CD14-positive monocyte (primary cell): ENCODE data around the gene CYP19A1. TPM values are rescaled to one million over a fixed set of nuclear protein-coding genes. Genes with fewer than 3 reads are reported as not detected.
A peak's percentile ranks its signal among the peaks of the same experiment; 100 is the strongest.

ENCODE experiments used
- DNase-seq, 3 donors: peaks; one replicate each; pipeline ENCODE4 v3.0.0-alpha.2; 2011 to 2022
- H2AFZ ChIP-seq: 2 replicates; pipeline ENCODE4 v1.6.0; 2012; ENCODE audit warnings: mild to moderate bottlenecking, low read depth, low read length, inconsistent platforms; ENCODE audit not compliant: insufficient read depth, poor library complexity, severe bottlenecking
- H3K27ac ChIP-seq, 2 donors: 1 replicate in 1 of 2; 2 replicates in 1 of 2; pipeline ENCODE4 v1.5.1; 2012 to 2013; ENCODE audit warnings: low read length in 2 of 2, control low read depth in 1 of 2, inconsistent platforms in 1 of 2, low read depth in 1 of 2, mild to moderate bottlenecking in 1 of 2
- H3K27me3 ChIP-seq, 2 donors: one replicate each; pipeline versions ENCODE4 v1.6.0 to v1.6.1; 2011 to 2013; ENCODE audit warnings: low read length in 2 of 2; ENCODE audit not compliant: control insufficient read depth in 2 of 2, insufficient read depth in 2 of 2
- H3K36me3 ChIP-seq, 2 donors: replicated peaks in 1 of 2; 1 replicate in 1 of 2; 2 replicates in 1 of 2; pipeline versions ENCODE4 v1.5.1 to v1.6.1; 2012 to 2013; ENCODE audit warnings: low read length in 2 of 2, control low read depth in 1 of 2, inconsistent platforms in 1 of 2, mild to moderate bottlenecking in 1 of 2; ENCODE audit not compliant: insufficient read depth in 2 of 2, control insufficient read depth in 1 of 2
- H3K4me1 ChIP-seq, 2 donors: 1 replicate in 1 of 2; 2 replicates in 1 of 2; pipeline versions ENCODE4 v1.5.1 to v1.6.1; 2012 to 2013; ENCODE audit warnings: low read length in 2 of 2, control low read depth in 1 of 2, inconsistent platforms in 1 of 2, mild to moderate bottlenecking in 1 of 2, moderate library complexity in 1 of 2; ENCODE audit not compliant: insufficient read depth in 2 of 2, control insufficient read depth in 1 of 2
- H3K4me2 ChIP-seq: replicated peaks from 2 replicates; pipeline ENCODE3; 2012; ENCODE audit warnings: low read length, moderate library complexity, mild to moderate bottlenecking; ENCODE audit not compliant: poor library complexity, severe bottlenecking; ENCODE audit errors: extremely low read depth
- H3K4me3 ChIP-seq, 3 experiments: fragments of 200-600 bp in 1 of 3; sonication (generic) in 1 of 3; replicated peaks in 1 of 3; 1 replicate in 2 of 3; 2 replicates in 1 of 3; pipeline ENCODE4 v1.5.1; 2011 to 2013; ENCODE audit warnings: low read length in 3 of 3, mild to moderate bottlenecking in 3 of 3, control low read depth in 2 of 3, low read depth in 2 of 3, inconsistent platforms in 1 of 3, moderate library complexity in 1 of 3
- H3K79me2 ChIP-seq: 2 replicates; pipeline ENCODE4 v1.6.0; 2012; ENCODE audit warnings: mild to moderate bottlenecking, control low read depth, inconsistent platforms, low read length, moderate library complexity; ENCODE audit not compliant: insufficient read depth
- H3K9ac ChIP-seq: 2 replicates; pipeline ENCODE4 v1.6.0; 2017; ENCODE audit warnings: low read length, mild to moderate bottlenecking; ENCODE audit not compliant: insufficient read depth, poor library complexity, severe bottlenecking
- H3K9me3 ChIP-seq, 2 donors: replicated peaks in 1 of 2; 1 replicate in 1 of 2; 2 replicates in 1 of 2; pipeline versions ENCODE4 v1.5.1 to v1.6.1; 2012 to 2013; ENCODE audit warnings: low read length in 2 of 2, control low read depth in 1 of 2; ENCODE audit not compliant: control insufficient read depth in 1 of 2, insufficient read depth in 1 of 2
- H4K20me1 ChIP-seq: 2 replicates; pipeline ENCODE4 v1.6.0; 2012; ENCODE audit warnings: mild to moderate bottlenecking, low read length, control low read depth, moderate library complexity; ENCODE audit not compliant: insufficient read depth
- H3K27ac Mint-ChIP-seq, 7 donors: one replicate each; pipeline ENCODE4 v1.8.0; 2020; ENCODE audit warnings: mild to moderate bottlenecking in 7 of 7, mixed read lengths in 7 of 7, moderate library complexity in 6 of 7, inconsistent platforms in 2 of 7
- H3K27me3 Mint-ChIP-seq, 3 donors: one replicate each; pipeline ENCODE4 v1.8.0; 2021 to 2022; ENCODE audit warnings: low read depth in 3 of 3, mild to moderate bottlenecking in 3 of 3, mixed read lengths in 3 of 3, moderate library complexity in 3 of 3, inconsistent platforms in 1 of 3
- H3K36me3 Mint-ChIP-seq, 2 donors: one replicate each; pipeline ENCODE4 v1.8.0; 2020; ENCODE audit warnings: mixed read lengths in 2 of 2, inconsistent platforms in 1 of 2, mild to moderate bottlenecking in 1 of 2
- H3K4me1 Mint-ChIP-seq: one replicate; pipeline ENCODE4 v1.8.0; 2020; ENCODE audit warnings: mild to moderate bottlenecking, mixed read lengths
- H3K4me3 Mint-ChIP-seq, 2 donors: one replicate each; pipeline ENCODE4 v1.8.0; 2020; ENCODE audit warnings: mild to moderate bottlenecking in 2 of 2, mixed read lengths in 2 of 2, moderate library complexity in 1 of 2
- H3K9me3 Mint-ChIP-seq, 7 donors: one replicate each; pipeline ENCODE4 v1.8.0; 2020 to 2022; ENCODE audit warnings: mixed read lengths in 7 of 7, mild to moderate bottlenecking in 6 of 7, moderate library complexity in 6 of 7, inconsistent platforms in 2 of 7
- WGBS: methylation state at CpG from one replicate; pipeline ENCODE4 v1.1.5; 2013; ENCODE audit warnings: missing lambda C conversion rate; ENCODE audit not compliant: insufficient coverage; 5-methylcytosine and 5-hydroxymethylcytosine counted together
- intact Hi-C, 2 donors: fragments of 100-400 bp; cut with micrococcal nuclease; formaldehyde crosslinking; loops; one replicate each; pipeline versions ENCODE4 v1.15.0 to v1.15.1; 2023
- polyA plus RNA-seq, 3 donors: library from polyadenylated mRNA; depleted of rRNA in 1 of 3; unstranded in 2 of 3; stranded (reverse) in 1 of 3; fragments of 300-500 nt in 2 of 3; fragments of >200 nt in 1 of 3; fragmentation: Illumina TruSeq in 2 of 3; gene quantifications; 1 replicate in 2 of 3; 2 replicates in 1 of 3; pipeline ENCODE4 v1.2.3, GENCODE V29; 2012 to 2021
- TF ChIP-seq, protein P1 (sequence below): fragments of 200-600 bp; IDR thresholded peaks from one replicate; pipeline ENCODE4 v1.8.0; 2022; ENCODE audit warnings: antibody characterized with exemption, mild to moderate bottlenecking

The CYP19A1 gene
- polyA plus RNA-seq, 3 donors, result not detected

DNA sequence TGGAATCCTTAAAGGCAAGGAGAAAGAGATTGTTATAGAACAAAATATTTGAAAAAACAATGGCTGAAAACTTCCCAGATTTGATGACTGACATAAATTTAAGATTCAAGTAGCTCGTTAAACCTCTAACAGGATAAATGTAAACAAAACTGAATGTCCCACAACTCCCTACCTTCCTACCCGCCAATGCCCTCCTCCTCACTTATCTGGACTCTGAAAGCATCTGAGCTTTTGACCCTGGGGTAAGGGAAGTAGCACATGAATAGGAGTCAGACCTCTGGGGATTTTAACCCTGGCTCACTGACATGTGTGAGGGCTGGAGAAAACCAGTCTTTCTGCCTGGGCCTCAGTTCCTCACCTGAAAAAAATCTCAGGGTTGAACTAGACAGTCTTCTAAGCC is 26.9 kb downstream of the CYP19A1 start:
- H2AFZ ChIP-seq, result no peak overlapping the region
- TF ChIP-seq, protein P1, sequence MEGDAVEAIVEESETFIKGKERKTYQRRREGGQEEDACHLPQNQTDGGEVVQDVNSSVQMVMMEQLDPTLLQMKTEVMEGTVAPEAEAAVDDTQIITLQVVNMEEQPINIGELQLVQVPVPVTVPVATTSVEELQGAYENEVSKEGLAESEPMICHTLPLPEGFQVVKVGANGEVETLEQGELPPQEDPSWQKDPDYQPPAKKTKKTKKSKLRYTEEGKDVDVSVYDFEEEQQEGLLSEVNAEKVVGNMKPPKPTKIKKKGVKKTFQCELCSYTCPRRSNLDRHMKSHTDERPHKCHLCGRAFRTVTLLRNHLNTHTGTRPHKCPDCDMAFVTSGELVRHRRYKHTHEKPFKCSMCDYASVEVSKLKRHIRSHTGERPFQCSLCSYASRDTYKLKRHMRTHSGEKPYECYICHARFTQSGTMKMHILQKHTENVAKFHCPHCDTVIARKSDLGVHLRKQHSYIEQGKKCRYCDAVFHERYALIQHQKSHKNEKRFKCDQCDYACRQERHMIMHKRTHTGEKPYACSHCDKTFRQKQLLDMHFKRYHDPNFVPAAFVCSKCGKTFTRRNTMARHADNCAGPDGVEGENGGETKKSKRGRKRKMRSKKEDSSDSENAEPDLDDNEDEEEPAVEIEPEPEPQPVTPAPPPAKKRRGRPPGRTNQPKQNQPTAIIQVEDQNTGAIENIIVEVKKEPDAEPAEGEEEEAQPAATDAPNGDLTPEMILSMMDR, result no peak
- H4K20me1 ChIP-seq, result no peaks in the 10 kb centered on the region
- no peak overlapping the region for H3K4me3 ChIP-seq
- intact Hi-C loops, result no loop called here
- 100% methylated on average over 1 of the region's 2 CpGs for WGBS
- H3K9ac ChIP-seq, result no peak overlapping the region
- H3K36me3 ChIP-seq, result no peaks in the 10 kb centered on the region
- H3K27ac ChIP-seq, result no peak overlapping the region
- Mint-ChIP-seq H3K27ac (no peak overlapping the region), H3K9me3 (peaks cover 0 to 2% (median 0%) of the 10 kb centered on the region in 7 donors), H3K4me3 (no peak overlapping the region), H3K36me3 (no peaks in the 10 kb centered on the region), H3K27me3 (peaks cover 0 to 5% (median 0%) of the 10 kb centered on the region in 3 donors), H3K4me1 (peaks cover 19% of the 10 kb centered on the region)
- no peaks in the 10 kb centered on the region for H3K79me2 ChIP-seq
- no peak for DNase-seq
- peaks cover 7 to 9% of the 10 kb centered on the region in 2 donors for H3K4me1 ChIP-seq
- no peaks in the 10 kb centered on the region for H3K9me3 ChIP-seq
- no peaks in the 10 kb centered on the region for H3K27me3 ChIP-seq
- no peak overlapping the region for H3K4me2 ChIP-seq

DNA sequence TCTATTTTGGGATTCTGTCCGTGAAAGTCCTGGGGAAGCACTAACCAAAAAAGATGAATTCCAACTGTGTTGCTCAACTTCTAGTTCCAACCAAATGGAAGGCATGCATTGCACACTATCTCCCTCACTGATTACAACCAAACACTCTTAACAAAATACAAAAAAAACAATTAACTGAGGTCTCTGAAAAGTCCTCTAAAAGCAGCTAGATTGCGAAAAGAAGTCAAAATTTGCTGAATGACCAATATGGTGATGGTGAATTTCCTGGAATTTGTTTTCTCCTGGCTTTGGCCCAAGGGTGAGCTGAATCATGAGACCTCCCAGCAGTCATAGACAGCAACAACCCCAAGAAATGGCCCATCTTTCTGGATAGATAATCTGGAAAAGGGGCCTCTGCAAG is 28.3 kb downstream of the CYP19A1 start:
- no peak overlapping the region for H3K4me2 ChIP-seq

More for the DNA sequence above, 28.3 kb downstream of the CYP19A1 start:
- H3K4me1 Mint-ChIP-seq, result peaks cover 19% of the 10 kb centered on the region
- H4K20me1 ChIP-seq, result no peaks in the 10 kb centered on the region
- no peaks in the 10 kb centered on the region for H3K36me3 ChIP-seq
- no peak overlapping the region for H3K27ac ChIP-seq
- H2AFZ ChIP-seq, result no peak overlapping the region
- 67% methylated on average over 1 of the region's 2 CpGs for WGBS
- H3K4me1 ChIP-seq, result peaks cover 7 to 9% of the 10 kb centered on the region in 2 donors
- no peak overlapping the region for H3K9ac ChIP-seq
- H3K79me2 ChIP-seq, result no peaks in the 10 kb centered on the region
- peaks cover 1 to 7% (median 2%) of the 10 kb centered on the region in 3 donors for H3K27me3 Mint-ChIP-seq
- no peak overlapping the region for H3K27ac Mint-ChIP-seq
- no peak for DNase-seq
- no peaks in the 10 kb centered on the region for H3K27me3 ChIP-seq
- H3K9me3 Mint-ChIP-seq, result peaks cover 0 to 2% (median 0%) of the 10 kb centered on the region in 7 donors
- TF ChIP-seq, protein P1, result no peak
- no peaks in the 10 kb centered on the region for H3K9me3 ChIP-seq
- no peak overlapping the region for H3K4me3 ChIP-seq
- H3K4me3 Mint-ChIP-seq, result peak overlapping the region in 1 of 2 donors; percentile 4
- intact Hi-C loops, result no loop called here
- no peaks in the 10 kb centered on the region for H3K36me3 Mint-ChIP-seq
